ENCODE data around the gene SYT8.

Gene SYT8

DNA sequence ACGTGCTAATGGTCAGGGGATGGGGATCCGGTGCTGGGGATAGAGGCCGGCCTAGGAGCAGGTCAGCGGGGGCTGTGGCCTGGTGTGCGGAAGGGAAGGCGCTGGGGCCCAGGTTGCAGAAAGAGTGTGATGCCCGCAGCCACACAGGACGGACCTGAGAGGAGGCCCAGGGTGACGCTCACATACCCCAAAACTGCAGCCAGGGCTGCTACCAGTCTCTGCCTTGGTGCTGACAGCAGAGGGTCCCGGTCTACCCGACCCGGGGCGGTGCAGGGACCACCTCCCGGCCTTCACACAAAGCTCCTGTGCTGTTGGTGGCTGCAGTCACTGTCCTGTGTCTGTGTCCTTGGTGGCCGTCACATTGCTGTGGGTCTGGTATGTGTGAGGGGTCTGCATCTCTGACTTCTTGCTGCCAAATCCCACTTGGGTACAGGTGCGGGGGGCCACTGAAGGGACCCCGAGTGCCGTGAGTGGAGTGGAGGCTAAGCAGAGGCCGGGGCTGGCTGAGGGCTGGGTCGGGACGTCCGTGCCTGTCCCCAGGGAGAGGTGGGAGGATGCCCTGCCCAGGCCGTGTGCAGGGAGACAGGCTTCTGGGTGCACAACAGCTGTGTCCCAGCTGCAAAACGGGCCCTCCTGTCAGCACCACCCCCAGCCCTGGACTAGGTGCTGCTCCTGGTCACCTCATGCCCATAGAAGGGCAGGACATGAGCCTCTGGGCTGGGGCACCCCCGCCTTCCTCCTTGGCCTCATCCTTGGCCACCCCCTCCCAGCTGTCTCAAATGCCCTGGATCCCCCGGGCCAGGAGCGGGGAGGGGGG lies 19.6 kb downstream of the SYT8 start:
- no peak for DNase-seq (ENCODE audit: low spot score)
- H3K27ac ChIP-seq = no peak overlapping the region
- no peak overlapping the region for H3K4me3 ChIP-seq
- no peak for TF ChIP-seq CTCF (IDR thresholded peaks at IDR 0.05)

GRCh38 chr11:1854949-1855885 lies 20.4 kb downstream of the SYT8 start:
- no peak for DNase-seq (ENCODE audit: low spot score)
- no peak for TF ChIP-seq CTCF (IDR thresholded peaks at IDR 0.05)
- H3K27ac ChIP-seq = no peak overlapping the region
- H3K4me3 ChIP-seq = no peak overlapping the region

DNA sequence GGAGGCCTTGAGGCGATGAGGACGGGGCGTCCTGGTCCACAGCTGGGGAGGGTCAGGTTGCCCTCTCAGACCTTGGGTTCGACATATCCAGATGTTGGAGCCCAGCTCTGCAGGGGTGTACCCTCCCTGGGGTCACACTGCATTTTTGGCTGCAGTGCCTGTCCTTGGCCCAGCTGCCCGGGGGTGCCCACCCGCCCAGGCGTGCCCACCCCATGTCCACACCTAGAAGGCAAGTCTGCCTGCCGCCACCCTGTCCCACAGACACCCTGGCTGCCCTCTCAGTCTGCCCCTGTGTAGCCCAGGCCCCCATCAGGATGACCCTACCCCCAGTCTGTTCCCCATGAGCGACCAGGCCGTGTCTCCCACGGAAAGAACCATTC lies 21.1 kb downstream of the SYT8 start:
- no peak overlapping the region for H3K27ac ChIP-seq
- H3K4me3 ChIP-seq = no peak overlapping the region
- DNase-seq (ENCODE audit: low spot score) = no peak
- no peak for TF ChIP-seq CTCF (IDR thresholded peaks at IDR 0.05)

DNA sequence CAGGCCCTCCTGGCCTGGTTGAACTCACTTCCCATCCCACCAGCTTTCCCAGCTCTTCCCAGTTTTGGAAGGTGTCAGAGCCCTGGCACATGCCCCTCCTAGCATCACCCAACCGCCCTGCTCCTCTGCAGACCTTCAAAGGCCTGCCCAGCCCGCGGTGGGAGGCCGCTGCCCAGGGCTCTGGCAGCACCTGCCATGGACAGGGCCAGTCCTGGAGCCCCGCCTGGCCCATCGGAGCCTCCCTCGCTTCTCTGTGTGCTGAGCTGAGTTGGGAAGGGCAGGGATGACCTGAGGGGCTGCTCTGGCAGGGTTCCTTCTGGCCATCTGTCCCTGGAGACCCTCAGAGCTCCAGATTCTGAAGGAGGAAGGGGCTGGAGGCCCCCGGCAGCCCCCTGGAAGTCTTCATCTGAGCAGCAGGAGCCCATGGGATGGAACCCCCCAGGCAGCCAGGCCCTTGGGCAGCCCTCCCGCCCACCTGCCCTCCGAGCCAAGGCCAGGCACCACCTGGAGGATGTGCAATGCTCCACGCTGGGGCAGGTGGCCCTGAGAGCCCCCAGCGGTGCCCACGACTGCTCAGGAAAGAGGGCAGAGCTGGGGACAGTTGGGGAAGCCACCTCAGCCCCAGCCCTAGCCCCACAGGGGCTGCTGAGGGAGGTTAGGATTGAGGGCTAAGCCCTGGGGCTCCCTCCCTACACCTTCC lies 21.7 kb downstream of the SYT8 start:
- TF ChIP-seq CTCF (IDR thresholded peaks at IDR 0.05) = no peak
- H3K27ac ChIP-seq = no peak overlapping the region
- no peak overlapping the region for H3K4me3 ChIP-seq
- no peak for DNase-seq (ENCODE audit: low spot score)

DNA sequence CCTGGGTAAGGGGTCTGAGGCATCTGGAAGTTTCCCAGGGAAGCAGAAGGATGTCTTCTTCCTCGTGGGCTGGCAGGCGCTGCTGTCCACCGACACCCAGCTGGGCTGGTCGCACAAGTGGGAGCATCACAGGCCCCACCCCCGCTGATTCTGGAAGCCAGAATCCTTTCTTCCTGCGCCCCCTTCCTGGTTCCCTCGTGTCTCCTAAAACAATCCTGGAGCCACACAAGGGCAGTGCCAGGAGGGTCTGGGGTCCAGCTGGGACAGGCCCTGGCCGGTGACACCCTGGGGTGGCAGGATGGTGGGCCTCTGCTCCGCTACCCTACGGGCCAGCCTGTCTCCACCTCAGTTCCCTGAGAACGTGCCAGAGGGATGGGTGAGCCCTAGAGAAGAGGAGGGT lies 22.3 kb downstream of the SYT8 start:
- Histone ChIP-seq H3K4me3 (no peak overlapping the region), H3K27ac (no peak overlapping the region)
- no peak for TF ChIP-seq CTCF (IDR thresholded peaks at IDR 0.05)
- no peak for DNase-seq (ENCODE audit: low spot score)

DNA sequence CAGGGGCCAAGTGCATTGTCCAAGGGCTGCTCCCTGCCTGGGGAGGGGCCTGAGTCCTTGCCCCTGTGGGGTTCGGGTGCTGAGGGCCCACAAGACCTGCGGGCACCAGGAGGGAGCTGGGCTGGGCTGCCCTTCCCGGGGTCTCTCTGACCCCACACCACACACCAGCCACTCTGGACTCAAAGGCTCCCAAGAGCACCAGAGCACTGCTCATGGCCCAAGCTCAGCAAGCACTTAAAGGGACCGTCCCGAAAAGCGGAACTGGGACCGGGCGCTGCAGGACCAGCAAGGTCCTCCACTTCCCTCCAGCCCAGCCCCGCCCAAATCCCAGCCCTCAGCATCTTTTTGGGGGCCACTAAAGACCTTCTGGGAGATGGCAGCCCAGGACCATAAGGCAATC lies 23.4 kb downstream of the SYT8 start:
- Histone ChIP-seq H3K27ac (no peak overlapping the region), H3K4me3 (no peak overlapping the region)
- no peak for DNase-seq (ENCODE audit: low spot score)
- TF ChIP-seq CTCF (IDR thresholded peaks at IDR 0.05) = no peak
